Smooth muscle cell (in vitro differentiated cells): ENCODE measurements around the gene JSRP1. TPM values are rescaled to one million over a fixed set of nuclear protein-coding genes. Genes with fewer than 3 reads are reported as not detected.
A peak's percentile ranks its signal among the peaks of the same experiment; 100 is the strongest.

ENCODE experiments used
- DNase-seq: peaks from one replicate; lab custom pipeline; 2025; ENCODE audit not compliant: unreplicated experiment; lab: John Stamatoyannopoulos, UW
- H2AFZ ChIP-seq: fragments of 200-600 bp; sonication (generic); 2 replicates; pipeline ENCODE4 v1.6.0; 2016; ENCODE audit warnings: antibody characterized with exemption, low read depth, mild to moderate bottlenecking
- H3F3A ChIP-seq: fragments of 200-600 bp; sonication (generic); 2 replicates; pipeline ENCODE4 v1.6.0; 2017; ENCODE audit warnings: antibody characterized with exemption, low read depth
- H3K27ac ChIP-seq: fragments of 200-600 bp; sonication (generic); 2 replicates; pipeline ENCODE4 v1.5.1; 2016; ENCODE audit warnings: low read depth, mild to moderate bottlenecking
- H3K27me3 ChIP-seq: fragments of 200-600 bp; sonication (generic); 2 replicates; pipeline ENCODE4 v1.6.1; 2016; ENCODE audit warnings: low read depth, mild to moderate bottlenecking
- H3K36me3 ChIP-seq: fragments of 200-600 bp; sonication (generic); 2 replicates; pipeline ENCODE4 v1.5.1; 2016; ENCODE audit warnings: low read depth
- H3K4me1 ChIP-seq: fragments of 200-600 bp; sonication (generic); 2 replicates; pipeline ENCODE4 v1.5.1; 2016; ENCODE audit warnings: low read depth
- H3K4me2 ChIP-seq: fragments of 200-600 bp; sonication (generic); 2 replicates; pipeline ENCODE4 v1.6.0; 2016; ENCODE audit warnings: mild to moderate bottlenecking
- H3K4me3 ChIP-seq: fragments of 200-600 bp; sonication (generic); 2 replicates; pipeline ENCODE4 v1.5.1; 2016; ENCODE audit warnings: mild to moderate bottlenecking
- H3K79me2 ChIP-seq: fragments of 200-600 bp; sonication (generic); 2 replicates; pipeline ENCODE4 v1.6.0; 2016; ENCODE audit warnings: low read depth, mild to moderate bottlenecking
- H3K9ac ChIP-seq: fragments of 200-600 bp; sonication (generic); 2 replicates; pipeline ENCODE4 v1.6.0; 2016; ENCODE audit warnings: low read depth
- H3K9me3 ChIP-seq: fragments of 200-600 bp; sonication (generic); replicated peaks from 2 replicates; pipeline ENCODE4 v1.5.1; 2016; ENCODE audit warnings: low read depth
- H4K20me1 ChIP-seq: fragments of 200-600 bp; sonication (generic); 2 replicates; pipeline ENCODE4 v1.6.0; 2016; ENCODE audit warnings: low read depth
- WGBS: methylation state at CpG from one replicate; pipeline ENCODE4 v1.1.7; 2016; ENCODE audit warnings: low lambda C conversion rate; 5-methylcytosine and 5-hydroxymethylcytosine counted together
- polyA plus RNA-seq: library from polyadenylated mRNA; unstranded; fragments of >200 nt; fragmentation: Nextera tagmentation; extraction: Ambion mirVana; gene quantifications from 2 replicates; pipeline ENCODE4 v1.2.1, GENCODE V29; 2016
- total RNA-seq: library from RNA; depleted of rRNA; stranded (reverse); fragments of >200 nt; gene quantifications from 2 replicates; pipeline ENCODE4 v1.2.3, GENCODE V29; 2014
- TF ChIP-seq, protein P1 (sequence below): fragments of 200-600 bp; sonication (generic); IDR thresholded peaks from 2 replicates; pipeline ENCODE4 v1.5.1; 2017; ENCODE audit warnings: borderline replicate concordance, mild to moderate bottlenecking, antibody characterized with exemption; ENCODE audit not compliant: insufficient read depth, poor library complexity, severe bottlenecking

Gene JSRP1
- total and polyA plus RNA-seq, 2 experiments from 2014 or later, result not detected

DNA sequence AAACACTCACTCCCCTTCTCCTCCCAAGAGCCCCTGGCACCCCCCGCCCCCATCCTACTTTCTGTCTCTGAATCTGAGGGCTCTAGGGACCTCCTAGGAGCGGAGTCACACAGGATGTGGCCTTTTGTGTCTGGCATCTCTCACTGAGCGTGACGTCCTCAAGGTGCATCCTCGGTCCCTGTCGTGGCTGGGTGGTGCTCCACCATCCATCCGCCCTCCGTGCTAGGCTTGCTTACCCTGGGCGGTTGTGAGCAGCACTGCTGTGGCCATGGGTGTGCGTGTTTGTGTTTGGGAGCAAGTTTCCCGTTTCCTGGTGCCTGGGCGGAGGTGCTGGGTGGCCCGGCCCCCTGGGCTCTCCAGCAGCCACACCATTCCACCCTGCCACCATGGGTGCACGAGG lies 32.3 kb downstream of the JSRP1 start:
- Histone ChIP-seq H3K27me3 (no peaks in the 10 kb centered on the region), H3F3A (no peaks in the 10 kb centered on the region), H3K79me2 (no peaks in the 10 kb centered on the region), H3K27ac (no peak overlapping the region), H3K4me1 (no peaks in the 10 kb centered on the region), H3K4me3 (no peak overlapping the region), H4K20me1 (no peaks in the 10 kb centered on the region), H3K36me3 (no peaks in the 10 kb centered on the region), H3K9ac (no peak overlapping the region), H3K9me3 (no peaks in the 10 kb centered on the region), H2AFZ (no peak overlapping the region), H3K4me2 (no peak overlapping the region)
- WGBS, result 95% methylated on average over 14 of the region's 14 CpGs
- no peak for DNase-seq
- TF ChIP-seq, protein P1, sequence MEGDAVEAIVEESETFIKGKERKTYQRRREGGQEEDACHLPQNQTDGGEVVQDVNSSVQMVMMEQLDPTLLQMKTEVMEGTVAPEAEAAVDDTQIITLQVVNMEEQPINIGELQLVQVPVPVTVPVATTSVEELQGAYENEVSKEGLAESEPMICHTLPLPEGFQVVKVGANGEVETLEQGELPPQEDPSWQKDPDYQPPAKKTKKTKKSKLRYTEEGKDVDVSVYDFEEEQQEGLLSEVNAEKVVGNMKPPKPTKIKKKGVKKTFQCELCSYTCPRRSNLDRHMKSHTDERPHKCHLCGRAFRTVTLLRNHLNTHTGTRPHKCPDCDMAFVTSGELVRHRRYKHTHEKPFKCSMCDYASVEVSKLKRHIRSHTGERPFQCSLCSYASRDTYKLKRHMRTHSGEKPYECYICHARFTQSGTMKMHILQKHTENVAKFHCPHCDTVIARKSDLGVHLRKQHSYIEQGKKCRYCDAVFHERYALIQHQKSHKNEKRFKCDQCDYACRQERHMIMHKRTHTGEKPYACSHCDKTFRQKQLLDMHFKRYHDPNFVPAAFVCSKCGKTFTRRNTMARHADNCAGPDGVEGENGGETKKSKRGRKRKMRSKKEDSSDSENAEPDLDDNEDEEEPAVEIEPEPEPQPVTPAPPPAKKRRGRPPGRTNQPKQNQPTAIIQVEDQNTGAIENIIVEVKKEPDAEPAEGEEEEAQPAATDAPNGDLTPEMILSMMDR, result no peak

DNA sequence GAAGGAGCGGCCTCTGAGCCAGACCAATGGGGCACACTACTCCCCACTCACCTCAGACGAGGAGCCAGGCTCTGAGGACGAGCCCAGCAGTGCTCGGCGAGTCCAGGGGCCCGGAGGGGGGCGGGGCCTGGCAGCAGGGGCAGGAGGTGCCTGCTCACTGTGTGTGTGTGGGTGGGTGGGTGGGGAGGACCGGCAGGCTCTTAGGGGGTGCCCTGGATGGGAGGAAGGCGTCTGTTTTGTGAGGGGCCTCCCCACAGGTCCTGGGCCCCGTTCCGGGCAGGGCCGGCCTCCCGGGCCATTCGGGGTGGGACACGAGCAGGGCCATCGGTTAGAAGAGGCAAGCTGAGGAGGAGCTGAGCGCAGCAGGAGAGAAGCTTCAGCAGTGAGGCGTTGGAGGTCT lies 32.8 kb downstream of the JSRP1 start:
- no peak for DNase-seq
- H3K4me2 ChIP-seq, result no peak overlapping the region
- no peaks in the 10 kb centered on the region for H3F3A ChIP-seq
- no peak overlapping the region for H2AFZ ChIP-seq
- H3K27ac ChIP-seq, result no peak overlapping the region
- no peaks in the 10 kb centered on the region for H3K4me1 ChIP-seq
- H3K27me3 ChIP-seq, result no peaks in the 10 kb centered on the region
- 93% methylated on average over 18 of the region's 18 CpGs for WGBS
- no peaks in the 10 kb centered on the region for H3K79me2 ChIP-seq
- TF ChIP-seq, protein P1, result no peak
- no peaks in the 10 kb centered on the region for H4K20me1 ChIP-seq
- H3K9ac ChIP-seq, result no peak overlapping the region
- no peak overlapping the region for H3K4me3 ChIP-seq
- no peaks in the 10 kb centered on the region for H3K9me3 ChIP-seq
- H3K36me3 ChIP-seq, result no peaks in the 10 kb centered on the region

DNA sequence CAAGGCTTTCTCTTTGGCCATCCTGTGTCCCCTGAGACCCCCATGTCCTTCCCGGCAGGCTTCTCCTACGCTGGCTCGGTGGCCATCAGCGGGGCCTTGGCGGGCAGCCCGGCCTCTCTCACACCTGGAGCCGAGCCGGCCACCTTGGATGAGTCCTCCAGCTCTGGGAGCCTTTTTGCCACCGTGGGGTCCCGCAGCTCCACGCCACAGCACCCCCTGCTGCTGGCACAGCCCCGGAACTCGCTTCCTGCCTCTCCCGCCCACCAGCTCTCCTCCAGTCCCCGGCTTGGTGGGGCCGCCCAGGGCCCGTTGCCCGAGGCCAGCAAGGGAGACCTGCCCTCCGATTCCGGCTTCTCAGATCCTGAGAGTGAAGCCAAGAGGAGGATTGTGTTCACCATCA lies 34.3 kb downstream of the JSRP1 start:
- H3K4me2 ChIP-seq, result no peak overlapping the region
- H3K4me3 ChIP-seq, result no peak overlapping the region
- WGBS, result over 99% methylated on average over 20 of the region's 20 CpGs
- H3K9me3 ChIP-seq, result no peaks in the 10 kb centered on the region
- H3K4me1 ChIP-seq, result no peaks in the 10 kb centered on the region
- H4K20me1 ChIP-seq, result no peaks in the 10 kb centered on the region
- TF ChIP-seq, protein P1, result peak; percentile 17
- H3K79me2 ChIP-seq, result no peaks in the 10 kb centered on the region
- DNase-seq, result no peak
- H3K36me3 ChIP-seq, result no peaks in the 10 kb centered on the region
- no peak overlapping the region for H3K9ac ChIP-seq
- H3F3A ChIP-seq, result no peaks in the 10 kb centered on the region
- no peaks in the 10 kb centered on the region for H3K27me3 ChIP-seq
- no peak overlapping the region for H2AFZ ChIP-seq
- H3K27ac ChIP-seq, result no peak overlapping the region

DNA sequence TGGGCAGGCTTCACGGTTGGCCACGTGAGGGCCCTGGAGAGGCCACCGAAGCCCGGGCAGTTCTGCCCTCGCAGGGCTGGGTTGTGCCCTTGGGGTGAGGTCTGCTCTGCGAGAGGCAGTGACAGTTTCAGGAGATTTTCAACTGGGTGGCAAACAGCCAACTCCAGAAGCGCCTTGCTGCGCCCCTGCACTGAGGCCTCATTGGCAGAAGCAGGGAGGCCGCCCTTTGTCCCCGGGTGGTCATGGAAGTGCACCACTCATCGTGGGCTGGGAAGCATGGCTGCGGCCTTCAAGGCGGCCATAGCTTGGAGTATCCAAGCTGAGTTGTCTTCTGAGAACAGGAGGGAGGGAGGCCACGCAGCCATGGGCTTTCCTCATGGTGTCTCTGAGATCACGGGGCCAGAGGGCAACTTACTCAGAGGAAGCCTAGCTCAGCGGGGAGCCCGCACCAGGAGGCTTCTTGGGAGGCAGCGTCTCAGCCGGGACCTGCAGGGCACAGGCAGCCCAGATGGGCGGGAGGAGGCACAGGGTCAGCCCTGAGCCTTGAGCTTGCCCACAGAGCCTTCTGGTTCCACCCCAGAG lies 34.9 kb downstream of the JSRP1 start:
- H3K79me2 ChIP-seq, result no peaks in the 10 kb centered on the region
- H3F3A ChIP-seq, result no peaks in the 10 kb centered on the region
- WGBS, result 96% methylated on average over 20 of the region's 20 CpGs
- DNase-seq, result no peak
- no peak overlapping the region for H3K27ac ChIP-seq
- H3K4me1 ChIP-seq, result no peaks in the 10 kb centered on the region
- H3K4me3 ChIP-seq, result no peak overlapping the region
- no peak overlapping the region for H3K4me2 ChIP-seq
- H3K9me3 ChIP-seq, result no peaks in the 10 kb centered on the region
- TF ChIP-seq, protein P1, result no peak
- no peaks in the 10 kb centered on the region for H3K36me3 ChIP-seq
- H4K20me1 ChIP-seq, result no peaks in the 10 kb centered on the region
- H3K27me3 ChIP-seq, result no peaks in the 10 kb centered on the region
- no peak overlapping the region for H2AFZ ChIP-seq
- no peak overlapping the region for H3K9ac ChIP-seq
